ENCODE data around the gene MCRIP1.

DNA sequence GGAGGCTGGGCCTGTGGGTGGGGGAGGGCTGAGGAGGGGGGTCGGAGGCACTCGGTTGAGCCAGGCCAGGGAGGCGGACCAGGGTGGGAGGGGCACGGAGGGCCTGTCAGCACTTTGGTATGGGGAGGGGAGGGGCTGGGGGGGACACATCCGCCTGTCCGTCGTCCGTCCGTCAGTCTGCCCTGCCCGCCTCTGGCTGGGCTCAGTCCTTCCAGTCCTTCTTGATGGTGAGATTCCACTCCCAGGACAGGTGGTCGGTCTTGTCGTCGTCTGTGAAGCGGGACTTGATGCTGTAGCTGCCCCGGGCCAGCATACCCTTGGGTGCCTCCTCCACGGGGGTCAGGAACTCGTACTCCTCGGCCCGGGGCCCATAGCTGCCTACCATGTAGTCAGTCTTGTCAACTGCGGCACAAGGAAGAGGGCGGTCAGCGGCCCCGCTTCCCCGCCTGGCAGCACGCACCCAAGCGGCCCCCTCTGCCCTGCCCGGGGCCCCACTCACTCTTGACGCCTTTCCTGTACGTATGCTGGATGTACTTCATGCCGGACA is 35.7 kb upstream of the MCRIP1 start:
- TF ChIP-seq, protein P1, sequence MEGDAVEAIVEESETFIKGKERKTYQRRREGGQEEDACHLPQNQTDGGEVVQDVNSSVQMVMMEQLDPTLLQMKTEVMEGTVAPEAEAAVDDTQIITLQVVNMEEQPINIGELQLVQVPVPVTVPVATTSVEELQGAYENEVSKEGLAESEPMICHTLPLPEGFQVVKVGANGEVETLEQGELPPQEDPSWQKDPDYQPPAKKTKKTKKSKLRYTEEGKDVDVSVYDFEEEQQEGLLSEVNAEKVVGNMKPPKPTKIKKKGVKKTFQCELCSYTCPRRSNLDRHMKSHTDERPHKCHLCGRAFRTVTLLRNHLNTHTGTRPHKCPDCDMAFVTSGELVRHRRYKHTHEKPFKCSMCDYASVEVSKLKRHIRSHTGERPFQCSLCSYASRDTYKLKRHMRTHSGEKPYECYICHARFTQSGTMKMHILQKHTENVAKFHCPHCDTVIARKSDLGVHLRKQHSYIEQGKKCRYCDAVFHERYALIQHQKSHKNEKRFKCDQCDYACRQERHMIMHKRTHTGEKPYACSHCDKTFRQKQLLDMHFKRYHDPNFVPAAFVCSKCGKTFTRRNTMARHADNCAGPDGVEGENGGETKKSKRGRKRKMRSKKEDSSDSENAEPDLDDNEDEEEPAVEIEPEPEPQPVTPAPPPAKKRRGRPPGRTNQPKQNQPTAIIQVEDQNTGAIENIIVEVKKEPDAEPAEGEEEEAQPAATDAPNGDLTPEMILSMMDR (IDR thresholded peaks at IDR 0.05), result no peak
- no peak for TF ChIP-seq EP300 (IDR thresholded peaks at IDR 0.05; ENCODE audit: borderline replicate concordance in 1 of 2, low read depth in 1 of 2, low read length in 1 of 2)
- no peak for TF ChIP-seq MXI1 (IDR thresholded peaks at IDR 0.05; ENCODE audit: low read depth, low read length)
- TF ChIP-seq, protein P2, sequence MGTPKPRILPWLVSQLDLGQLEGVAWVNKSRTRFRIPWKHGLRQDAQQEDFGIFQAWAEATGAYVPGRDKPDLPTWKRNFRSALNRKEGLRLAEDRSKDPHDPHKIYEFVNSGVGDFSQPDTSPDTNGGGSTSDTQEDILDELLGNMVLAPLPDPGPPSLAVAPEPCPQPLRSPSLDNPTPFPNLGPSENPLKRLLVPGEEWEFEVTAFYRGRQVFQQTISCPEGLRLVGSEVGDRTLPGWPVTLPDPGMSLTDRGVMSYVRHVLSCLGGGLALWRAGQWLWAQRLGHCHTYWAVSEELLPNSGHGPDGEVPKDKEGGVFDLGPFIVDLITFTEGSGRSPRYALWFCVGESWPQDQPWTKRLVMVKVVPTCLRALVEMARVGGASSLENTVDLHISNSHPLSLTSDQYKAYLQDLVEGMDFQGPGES (IDR thresholded peaks at IDR 0.05; ENCODE audit: low read depth, low read length), result no peak
- no peak for TF ChIP-seq JUND (IDR thresholded peaks at IDR 0.05)
- no peak for TF ChIP-seq FOXM1 (IDR thresholded peaks at IDR 0.05; ENCODE audit: low read depth)
- no peak for TF ChIP-seq CHD2 (IDR thresholded peaks at IDR 0.05; ENCODE audit: low read length, partially characterized antibody)
- no peak for TF ChIP-seq MEF2A (IDR thresholded peaks at IDR 0.05; ENCODE audit: borderline replicate concordance, low read depth)
- TF ChIP-seq, protein P3, sequence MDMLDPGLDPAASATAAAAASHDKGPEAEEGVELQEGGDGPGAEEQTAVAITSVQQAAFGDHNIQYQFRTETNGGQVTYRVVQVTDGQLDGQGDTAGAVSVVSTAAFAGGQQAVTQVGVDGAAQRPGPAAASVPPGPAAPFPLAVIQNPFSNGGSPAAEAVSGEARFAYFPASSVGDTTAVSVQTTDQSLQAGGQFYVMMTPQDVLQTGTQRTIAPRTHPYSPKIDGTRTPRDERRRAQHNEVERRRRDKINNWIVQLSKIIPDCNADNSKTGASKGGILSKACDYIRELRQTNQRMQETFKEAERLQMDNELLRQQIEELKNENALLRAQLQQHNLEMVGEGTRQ (IDR thresholded peaks at IDR 0.05; ENCODE audit: borderline replicate concordance, low read depth, low read length), result no peak
